K562 (cell line): ENCODE data around the gene GNAZ. TPM values are rescaled to one million over a fixed set of nuclear protein-coding genes. Genes with fewer than 3 reads are reported as not detected.

ENCODE experiments used
- ARID2 ChIP-seq: fragments of 450-650 bp; IDR thresholded peaks from 2 replicates; pipeline ENCODE4 v1.6.1; 2017; ENCODE audit warnings: antibody characterized with exemption, mild to moderate bottlenecking
- TCF7L2 ChIP-seq: fragments of 150-350 bp; IDR thresholded peaks from 2 replicates; pipeline ENCODE4 v1.6.1; 2016; ENCODE audit warnings: low read depth, mild to moderate bottlenecking, low read length, moderate library complexity
- THAP12 ChIP-seq: fragments of 250-450 bp; sonication (Bioruptor Pico); IDR thresholded peaks from 2 replicates; pipeline ENCODE4 v1.9.0; 2021; ENCODE audit warnings: mild to moderate bottlenecking, inconsistent platforms
- WHSC1 ChIP-seq: IDR thresholded peaks from one replicate; pipeline ENCODE4 v1.6.1; 2012; ENCODE audit warnings: low read length, control low read depth, inconsistent platforms
- YY1 ChIP-seq, 3 experiments: IDR thresholded peaks; 2 replicates each; pipeline ENCODE4 v1.6.1; 2011; ENCODE audit warnings: low read length in 2 of 3, mild to moderate bottlenecking in 2 of 3, moderate library complexity in 2 of 3, borderline replicate concordance in 1 of 3, control low read depth in 1 of 3, low read depth in 1 of 3; ENCODE audit not compliant: insufficient read depth in 3 of 3, insufficient replicate concordance in 2 of 3, control insufficient read depth in 1 of 3, insufficient read length in 1 of 3; ENCODE audit errors: extremely low read depth in 1 of 3
- ZNF274 ChIP-seq: IDR thresholded peaks from 2 replicates; pipeline ENCODE4 v1.6.1; 2011; ENCODE audit warnings: low read depth, mild to moderate bottlenecking, low read length, moderate library complexity, borderline replicate concordance
- polyA plus RNA-seq, 8 experiments: library from polyadenylated mRNA; depleted of rRNA in 4 of 8; stranded (reverse) in 5 of 8; unstranded in 3 of 8; fragments of >200 nt; fragmentation: Nextera tagmentation in 2 of 8; fragmentation: Illumina TruSeq in 1 of 8; extraction: Ambion mirVana in 2 of 8; extraction: Trizol in 1 of 8; gene quantifications; 2 replicates each; pipeline versions ENCODE4 v1.2.1 to v1.2.3, GENCODE V29; 2011 to 2014; ENCODE audit warnings: inconsistent platforms in 1 of 8, missing spikeins in 1 of 8
- total RNA-seq, 7 experiments: library from RNA; depleted of rRNA in 6 of 7; stranded (reverse); fragments of >200 nt in 6 of 7; fragmentation: Illumina TruSeq in 2 of 7; extraction: Trizol in 2 of 7; gene quantifications; 2 replicates each; pipeline versions ENCODE4 v1.2.1 to v1.2.3, GENCODE V29; 2011 to 2021; ENCODE audit warnings: low replicate concordance in 1 of 7

The GNAZ gene
- total and polyA plus RNA-seq, 9 of the 15 experiments (the other 6 are each of a cell fraction or from before 2014, with no cell fraction given) = 0.04 to 0.22 (median 0.13) TPM; not detected in 3

- TF ChIP-seq THAP12 = peak; percentile 64; the same call in 1 of the 2 replicates
- TF ChIP-seq TCF7L2 = 0 out of 2 replicates have a peak, but pooled peaks have one; percentile 44
- no peak for TF ChIP-seq WHSC1
- peak in 1 of 3 experiments; percentile 15 for TF ChIP-seq YY1 (IDR thresholded peaks at IDR 0.05; ENCODE audit: borderline replicate concordance in 1 of 3, control insufficient read depth in 1 of 3, extremely low read depth in 1 of 3, insufficient read depth in 3 of 3, insufficient read length in 1 of 3, insufficient replicate concordance in 2 of 3, low read depth in 1 of 3, low read length in 2 of 3)
- TF ChIP-seq ARID2 = no peak
- TF ChIP-seq ZNF274 = no peak
Measured at GRCh38 chr22:23103199-23103954, 33.1 kb downstream of the GNAZ start (continued).
